Measurements from ENCODE around the gene RING1.

Gene RING1

GRCh38 chr6:33183071-33183683 is 25.1 kb upstream of the RING1 start:
- TF ChIP-seq MYC (IDR thresholded peaks at IDR 0.05; ENCODE audit: low read depth, low read length) (no peak), POLR2A (IDR thresholded peaks at IDR 0.05; ENCODE audit: extremely low read depth, insufficient read length) (no peak), MAX (IDR thresholded peaks at IDR 0.05; ENCODE audit: low read depth, low read length) (no peak), CTCF (IDR thresholded peaks at IDR 0.05; ENCODE audit: low read depth, low read length) (no peak)
- DNase-seq (ENCODE audit: low read depth) = no peak
- H3K4me3 ChIP-seq (ENCODE audit: low read depth, low read length) = no peak overlapping the region

GRCh38 chr6:33185190-33185589 is 23.1 kb upstream of the RING1 start:
- no peak overlapping the region for H3K4me3 ChIP-seq (ENCODE audit: low read depth, low read length)
- no peak for DNase-seq (ENCODE audit: low read depth)
- TF ChIP-seq MYC (IDR thresholded peaks at IDR 0.05; ENCODE audit: low read depth, low read length) (no peak), POLR2A (IDR thresholded peaks at IDR 0.05; ENCODE audit: extremely low read depth, insufficient read length) (no peak), CTCF (IDR thresholded peaks at IDR 0.05; ENCODE audit: low read depth, low read length) (no peak), MAX (IDR thresholded peaks at IDR 0.05; ENCODE audit: low read depth, low read length) (no peak)

GRCh38 chr6:33185654-33186187 is 22.6 kb upstream of the RING1 start:
- DNase-seq (ENCODE audit: low read depth) = no peak
- no peak overlapping the region for H3K4me3 ChIP-seq (ENCODE audit: low read depth, low read length)
- TF ChIP-seq MYC (IDR thresholded peaks at IDR 0.05; ENCODE audit: low read depth, low read length) (no peak), MAX (IDR thresholded peaks at IDR 0.05; ENCODE audit: low read depth, low read length) (no peak), CTCF (IDR thresholded peaks at IDR 0.05; ENCODE audit: low read depth, low read length) (no peak), POLR2A (IDR thresholded peaks at IDR 0.05; ENCODE audit: extremely low read depth, insufficient read length) (no peak)

- no peak for DNase-seq (ENCODE audit: low read depth)
- TF ChIP-seq POLR2A (IDR thresholded peaks at IDR 0.05; ENCODE audit: extremely low read depth, insufficient read length) = no peak
- TF ChIP-seq MYC (IDR thresholded peaks at IDR 0.05; ENCODE audit: low read depth, low read length) = no peak
- no peak for TF ChIP-seq MAX (IDR thresholded peaks at IDR 0.05; ENCODE audit: low read depth, low read length)
- TF ChIP-seq CTCF (IDR thresholded peaks at IDR 0.05; ENCODE audit: low read depth, low read length) = no peak
- no peak overlapping the region for H3K4me3 ChIP-seq (ENCODE audit: low read depth, low read length)
Measured at GRCh38 chr6:33187809-33188208, 20.5 kb upstream of the RING1 start.

- no peak for DNase-seq (ENCODE audit: low read depth)
- TF ChIP-seq POLR2A (IDR thresholded peaks at IDR 0.05; ENCODE audit: extremely low read depth, insufficient read length) (no peak), MAX (IDR thresholded peaks at IDR 0.05; ENCODE audit: low read depth, low read length) (no peak), CTCF (IDR thresholded peaks at IDR 0.05; ENCODE audit: low read depth, low read length) (no peak), MYC (IDR thresholded peaks at IDR 0.05; ENCODE audit: low read depth, low read length) (no peak)
- no peak overlapping the region for H3K4me3 ChIP-seq (ENCODE audit: low read depth, low read length)
Measured at GRCh38 chr6:33189164-33189563, 19.1 kb upstream of the RING1 start.

Measured in NB4 (cell line).